AG09309 (cell line): ENCODE data around the gene NEAT1.

Source experiments
- DNase-seq: peaks from one replicate; pipeline ENCODE4 v3.0.0-alpha.2; 2010; ENCODE audit warnings: low read depth
- H3K4me3 ChIP-seq: 2 replicates; pipeline ENCODE4 v1.5.1; 2011; ENCODE audit warnings: mild to moderate bottlenecking, low read depth, low read length, moderate library complexity; ENCODE audit not compliant: control insufficient read depth
- CTCF ChIP-seq: IDR thresholded peaks from 2 replicates; pipeline ENCODE4 v1.5.1; 2011; ENCODE audit warnings: mild to moderate bottlenecking, low read depth, low read length, inconsistent platforms; ENCODE audit not compliant: insufficient read depth, control insufficient read depth; ENCODE audit errors: missing control alignments

Gene NEAT1

GRCh38 chr11:65435411-65435931 lies 12.9 kb downstream of the NEAT1 start:
- no peak for TF ChIP-seq CTCF
- no peak overlapping the region for H3K4me3 ChIP-seq
- DNase-seq, result no peak

- no peak for DNase-seq
- no peak for TF ChIP-seq CTCF
- no peak overlapping the region for H3K4me3 ChIP-seq
Observed at GRCh38 chr11:65435981-65436411, 13.4 kb downstream of the NEAT1 start.

GRCh38 chr11:65436412-65437032 lies 13.9 kb downstream of the NEAT1 start:
- no peak for TF ChIP-seq CTCF
- no peak overlapping the region for H3K4me3 ChIP-seq
- no peak for DNase-seq

- no peak for DNase-seq
- H3K4me3 ChIP-seq, result no peak overlapping the region
- TF ChIP-seq CTCF, result no peak
Observed at GRCh38 chr11:65437436-65438227, 15.0 kb downstream of the NEAT1 start.

GRCh38 chr11:65438257-65439151 lies 15.9 kb downstream of the NEAT1 start:
- no peak for DNase-seq
- no peak for TF ChIP-seq CTCF

More at GRCh38 chr11:65438257-65439151, 15.9 kb downstream of the NEAT1 start:
- no peak overlapping the region for H3K4me3 ChIP-seq
